B cell (primary cell): Measurements from ENCODE around the gene ZMYND8. TPM values are rescaled to one million over a fixed set of nuclear protein-coding genes. Genes with fewer than 3 reads are reported as not detected.

Experiments
- ATAC-seq: fragments of 200-7000 bp; cut with Tn5 transposase; one replicate; pipeline ENCODE4 v1.10.0; 2021; ENCODE audit warnings: low read depth, mild to moderate bottlenecking, moderate number of reproducible peaks, moderate library complexity
- CTCF ChIA-PET: fragments of 350-600 bp; sonication (Branson Sonifier 250); formaldehyde crosslinking; loops from one replicate; lab custom pipeline; 2021; ENCODE audit warnings: antibody characterized with exemption, inconsistent platforms; lab: Charles Lee
- POLR2A ChIA-PET: fragments of 350-600 bp; sonication (Branson Sonifier 250); formaldehyde crosslinking; loops from one replicate; lab custom pipeline; 2021; ENCODE audit warnings: antibody characterized with exemption; lab: Charles Lee
- DNase-seq: peaks from one replicate; pipeline ENCODE4 v3.0.0; 2013
- H2AFZ ChIP-seq: 2 replicates; pipeline ENCODE4 v1.6.1; 2012; ENCODE audit warnings: mild to moderate bottlenecking, low read depth, low read length; ENCODE audit not compliant: insufficient read depth, poor library complexity, severe bottlenecking
- H3K27ac ChIP-seq, 2 donors: 1 replicate in 1 of 2; 2 replicates in 1 of 2; pipeline ENCODE4 v1.5.1; 2012 to 2013; ENCODE audit warnings: low read length in 2 of 2, mild to moderate bottlenecking in 2 of 2, moderate library complexity in 1 of 2
- H3K27me3 ChIP-seq, 4 experiments: fragments of 200-600 bp in 1 of 4; sonication (generic) in 1 of 4; replicated peaks in 1 of 4; 1 replicate in 2 of 4; 2 replicates in 2 of 4; pipeline versions ENCODE4 v1.6.1 to v1.7.0; 2013 to 2016; ENCODE audit warnings: low read length in 3 of 4, mild to moderate bottlenecking in 2 of 4, mixed read lengths in 1 of 4, moderate library complexity in 1 of 4; ENCODE audit not compliant: insufficient read depth in 4 of 4, control insufficient read depth in 3 of 4; ENCODE audit errors: control extremely low read depth in 1 of 4
- H3K36me3 ChIP-seq, 2 experiments: replicated peaks in 1 of 2; 1 replicate in 1 of 2; 2 replicates in 1 of 2; pipeline versions ENCODE4 v1.6.1 to v1.7.1; 2013; ENCODE audit warnings: low read length in 1 of 2; ENCODE audit not compliant: insufficient read depth in 2 of 2, control insufficient read depth in 1 of 2; ENCODE audit errors: control extremely low read depth in 1 of 2, extremely low read depth in 1 of 2
- H3K4me1 ChIP-seq, 2 donors: fragments of 200-600 bp in 1 of 2; sonication (generic) in 1 of 2; 1 replicate in 1 of 2; 2 replicates in 1 of 2; pipeline versions ENCODE4 v1.5.1 to v1.6.1; 2013 to 2017; ENCODE audit warnings: low read length in 2 of 2; ENCODE audit not compliant: control insufficient read depth in 2 of 2, insufficient read depth in 2 of 2
- H3K4me2 ChIP-seq: replicated peaks from 2 replicates; pipeline ENCODE3; 2012; ENCODE audit warnings: mild to moderate bottlenecking, low read depth, low read length; ENCODE audit not compliant: poor library complexity, severe bottlenecking
- H3K4me3 ChIP-seq, 5 experiments: fragments of 200-600 bp in 1 of 5; sonication (generic) in 1 of 5; 1 replicate in 3 of 5; 2 replicates in 2 of 5; pipeline versions ENCODE4 v1.5.1 to v1.7.0; 2011 to 2016; ENCODE audit warnings: low read length in 4 of 5, mild to moderate bottlenecking in 4 of 5, low read depth in 2 of 5, control low read depth in 1 of 5, moderate library complexity in 1 of 5; ENCODE audit not compliant: insufficient read depth in 1 of 5; ENCODE audit errors: control extremely low read depth in 1 of 5, extremely low read depth in 1 of 5
- H3K79me2 ChIP-seq: fragments of 200-600 bp; sonication (generic); one replicate; pipeline ENCODE4 v1.6.0; 2016; ENCODE audit warnings: low read length; ENCODE audit not compliant: control insufficient read depth, insufficient read depth
- H3K9ac ChIP-seq: fragments of 200-600 bp; sonication (generic); 2 replicates; pipeline ENCODE4 v1.6.1; 2017; ENCODE audit warnings: mild to moderate bottlenecking, low read length, moderate library complexity
- H3K9me3 ChIP-seq, 3 donors: one replicate each; pipeline versions ENCODE4 v1.6.1 to v1.7.1; 2013; ENCODE audit warnings: low read length in 2 of 3; ENCODE audit not compliant: control insufficient read depth in 2 of 3, insufficient read depth in 1 of 3; ENCODE audit errors: control extremely low read depth in 1 of 3
- H4K20me1 ChIP-seq: 2 replicates; pipeline ENCODE4 v1.6.0; 2012; ENCODE audit warnings: mild to moderate bottlenecking, low read length; ENCODE audit not compliant: insufficient read depth, control insufficient read depth, poor library complexity, severe bottlenecking
- H3K27ac Mint-ChIP-seq: one replicate; pipeline ENCODE4 v1.8.0; 2021; ENCODE audit warnings: mixed read lengths
- H3K27me3 Mint-ChIP-seq: one replicate; pipeline ENCODE4 v1.8.0; 2021; ENCODE audit warnings: mixed read lengths
- H3K4me1 Mint-ChIP-seq: one replicate; pipeline ENCODE4 v1.8.0; 2021; ENCODE audit warnings: mixed read lengths
- H3K4me3 Mint-ChIP-seq: one replicate; pipeline ENCODE4 v1.8.0; 2021; ENCODE audit warnings: mixed read lengths
- H3K9me3 Mint-ChIP-seq: one replicate; pipeline ENCODE4 v1.8.0; 2022; ENCODE audit warnings: mixed read lengths; ENCODE audit not compliant: insufficient read depth
- CTCF ChIP-seq: fragments of 200-600 bp; IDR thresholded peaks from one replicate; pipeline ENCODE4 v1.8.0; 2022; ENCODE audit warnings: antibody characterized with exemption, mild to moderate bottlenecking
- EZH2 ChIP-seq: IDR thresholded peaks from 2 replicates; pipeline ENCODE4 v1.6.1; 2012; ENCODE audit warnings: borderline replicate concordance, low read depth, mild to moderate bottlenecking, moderate library complexity, low read length; ENCODE audit not compliant: insufficient read depth, poor library complexity, severe bottlenecking
- WGBS: methylation state at CpG from one replicate; pipeline ENCODE4 v1.1.5; 2013; ENCODE audit warnings: missing lambda C conversion rate; ENCODE audit not compliant: insufficient coverage; 5-methylcytosine and 5-hydroxymethylcytosine counted together
- intact Hi-C: fragments of 100-400 bp; cut with micrococcal nuclease; formaldehyde crosslinking; loops from one replicate; pipeline ENCODE4 v1.10.0; 2022
- polyA plus RNA-seq: library from polyadenylated mRNA; depleted of rRNA; stranded (reverse); fragments of >200 nt; gene quantifications from 2 replicates; pipeline ENCODE4 v1.2.3, GENCODE V29; 2012
- total RNA-seq, 2 donors: library from RNA; stranded (reverse); fragments of 120-200 nt in 1 of 2; gene quantifications; 1 replicate in 1 of 2; 2 replicates in 1 of 2; pipeline versions ENCODE4 v1.2.3 to v1.2.4, GENCODE V29; 2013 to 2022

The ZMYND8 gene
- total and polyA plus RNA-seq, 2 donors (not counting 1 experiment from before 2014, with no cell fraction given): 20.3 to 67.2 TPM

- Mint-ChIP-seq H3K4me3 (no peak overlapping the region), H3K4me1 (peaks cover 17% of the 10 kb centered on the region), H3K27ac (no peak overlapping the region), H3K9me3 (no peaks in the 10 kb centered on the region), H3K27me3 (no peaks in the 10 kb centered on the region)
- WGBS: 58% methylated on average over 10 of the region's 13 CpGs
- peak overlapping the region in 4 of 5 experiments; percentile 11 to 68 (median 32) for H3K4me3 ChIP-seq
- H3K27me3 ChIP-seq: no peaks in the 10 kb centered on the region
- peak overlapping the region; percentile 74 for H2AFZ ChIP-seq
- TF ChIP-seq CTCF: no peak
- no peak for TF ChIP-seq EZH2
- H3K9ac ChIP-seq: peak overlapping the region; percentile 57
- H3K9me3 ChIP-seq: no peaks in the 10 kb centered on the region
- peak overlapping the region; percentile 90 for H3K27ac ChIP-seq
- H3K36me3 ChIP-seq: no peaks in the 10 kb centered on the region
- peaks cover 93 to 99% of the 10 kb centered on the region in 2 donors for H3K4me1 ChIP-seq
- ATAC-seq: no peak
- DNase-seq: peak; percentile 25
- intact Hi-C loops: loop anchor here (5.0 kb wide), 1 partner anchor 35 kb away; no protein-coding TSS in a partner anchor
- H3K79me2 ChIP-seq: peaks cover 95% of the 10 kb centered on the region
- POLR2A ChIA-PET: interaction anchor here (0.6 to 1.1 kb wide), 3 partner anchors 8 to 279 kb away, joined by 3 to 4 read pairs (median 4); no protein-coding TSS in a partner anchor
- H4K20me1 ChIP-seq: no peaks in the 10 kb centered on the region
- CTCF ChIA-PET: interaction anchor here (0.6 to 4.9 kb wide), 5 partner anchors 8 to 269 kb away, joined by 4 to 43 read pairs (median 5); no protein-coding TSS in a partner anchor
- peak overlapping the region; percentile 85 for H3K4me2 ChIP-seq
These were observed 3.9 kb downstream of the ZMYND8 start for GRCh38 chr20:47352332-47353238.
